ENCODE data around the gene CELA2A.
A peak's percentile ranks its signal among the peaks of the same experiment; 100 is the strongest.
"Not testable (repeated sequence)": the region's sequence is repeated elsewhere in the genome, so short reads cannot be mapped to it uniquely, and the experiment has no call there.

The CELA2A gene

DNA sequence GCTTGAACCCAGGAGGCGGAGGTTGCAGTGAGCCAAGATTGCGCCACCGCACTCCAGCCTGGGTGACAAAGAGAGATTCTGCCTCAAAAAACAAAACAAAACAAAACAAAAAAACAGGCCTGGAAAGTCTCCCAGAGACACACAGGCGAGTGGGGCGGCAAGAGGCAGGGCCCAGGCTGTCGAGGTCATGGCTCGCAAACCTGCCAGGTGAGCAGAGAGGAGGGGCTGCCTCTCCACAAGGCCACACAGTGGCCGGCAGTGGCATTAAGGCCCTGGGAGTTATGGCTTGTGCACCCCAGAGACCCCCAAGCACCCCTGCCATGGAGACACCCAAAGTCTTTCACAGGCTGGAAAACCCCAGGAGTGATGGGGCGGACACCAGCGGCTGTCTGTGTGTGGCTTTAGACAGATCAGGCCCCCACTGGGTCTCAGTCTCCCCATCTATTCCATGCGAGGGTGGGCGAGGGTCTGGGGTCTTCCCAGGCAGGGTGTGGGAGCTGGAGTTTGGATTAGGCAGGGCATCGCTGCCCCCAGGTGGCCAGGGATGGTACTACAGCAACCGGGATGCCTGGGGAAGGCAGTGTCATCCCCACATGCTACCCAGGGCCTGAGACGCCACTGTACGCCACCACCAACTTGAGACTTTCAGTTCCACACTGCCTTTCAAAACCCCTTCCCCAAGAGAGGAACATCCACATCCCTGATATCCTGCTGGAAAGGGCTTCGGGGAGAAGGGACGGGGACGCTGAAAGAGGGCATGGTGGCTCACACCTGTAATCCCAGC is 25.6 kb upstream of the CELA2A start:
- TF ChIP-seq, protein P1, sequence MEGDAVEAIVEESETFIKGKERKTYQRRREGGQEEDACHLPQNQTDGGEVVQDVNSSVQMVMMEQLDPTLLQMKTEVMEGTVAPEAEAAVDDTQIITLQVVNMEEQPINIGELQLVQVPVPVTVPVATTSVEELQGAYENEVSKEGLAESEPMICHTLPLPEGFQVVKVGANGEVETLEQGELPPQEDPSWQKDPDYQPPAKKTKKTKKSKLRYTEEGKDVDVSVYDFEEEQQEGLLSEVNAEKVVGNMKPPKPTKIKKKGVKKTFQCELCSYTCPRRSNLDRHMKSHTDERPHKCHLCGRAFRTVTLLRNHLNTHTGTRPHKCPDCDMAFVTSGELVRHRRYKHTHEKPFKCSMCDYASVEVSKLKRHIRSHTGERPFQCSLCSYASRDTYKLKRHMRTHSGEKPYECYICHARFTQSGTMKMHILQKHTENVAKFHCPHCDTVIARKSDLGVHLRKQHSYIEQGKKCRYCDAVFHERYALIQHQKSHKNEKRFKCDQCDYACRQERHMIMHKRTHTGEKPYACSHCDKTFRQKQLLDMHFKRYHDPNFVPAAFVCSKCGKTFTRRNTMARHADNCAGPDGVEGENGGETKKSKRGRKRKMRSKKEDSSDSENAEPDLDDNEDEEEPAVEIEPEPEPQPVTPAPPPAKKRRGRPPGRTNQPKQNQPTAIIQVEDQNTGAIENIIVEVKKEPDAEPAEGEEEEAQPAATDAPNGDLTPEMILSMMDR (IDR thresholded peaks at IDR 0.05; ENCODE audit: borderline replicate concordance, insufficient read depth, low read depth, low read length) = peak; percentile 98
- H3K4me3 ChIP-seq (ENCODE audit: low read depth, low read length) = no peak overlapping the region

DNA sequence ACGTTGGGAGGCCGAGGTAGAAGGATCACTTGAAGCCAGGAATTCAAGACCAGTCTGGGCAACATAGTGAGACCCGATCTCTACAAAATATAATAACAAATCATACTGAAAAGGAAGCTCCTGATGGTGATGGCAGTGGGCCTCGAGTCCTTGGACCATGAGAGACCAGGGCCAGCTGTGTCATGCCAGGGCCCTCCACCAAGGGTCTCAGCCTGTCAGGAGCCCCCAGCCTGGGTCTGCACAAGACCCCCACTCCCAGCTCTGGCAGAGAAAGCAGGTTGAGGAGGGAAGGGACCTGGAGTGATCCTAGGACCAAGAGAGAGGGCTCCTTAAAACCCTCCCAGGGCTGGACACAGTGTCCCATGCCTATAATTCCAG is 25.0 kb upstream of the CELA2A start:
- H3K4me3 ChIP-seq (ENCODE audit: low read depth, low read length) = no peak overlapping the region
- TF ChIP-seq, protein P1 (IDR thresholded peaks at IDR 0.05; ENCODE audit: borderline replicate concordance, insufficient read depth, low read depth, low read length) = no peak

DNA sequence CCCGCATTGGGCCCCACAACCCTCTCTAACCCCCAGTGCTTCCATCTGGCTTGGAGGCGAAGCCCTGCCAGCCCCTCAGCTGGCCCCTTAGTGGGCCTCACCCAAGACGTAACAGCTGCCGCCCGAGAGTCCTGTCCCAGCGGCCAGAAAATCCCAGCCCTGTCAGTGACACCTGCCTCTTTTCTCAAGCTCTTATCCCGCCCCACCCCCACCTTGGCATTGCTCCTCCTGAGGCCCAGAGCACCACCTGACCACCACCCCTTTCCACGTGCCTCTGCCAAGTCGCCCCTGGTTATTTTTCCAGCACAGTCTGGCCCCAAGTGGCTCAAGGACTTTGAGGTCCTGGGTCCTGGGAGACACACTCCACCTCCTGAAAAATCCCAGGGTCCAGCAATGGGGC is 24.2 kb upstream of the CELA2A start:
- no peak overlapping the region for H3K4me3 ChIP-seq (ENCODE audit: low read depth, low read length)
- TF ChIP-seq, protein P1 (IDR thresholded peaks at IDR 0.05; ENCODE audit: borderline replicate concordance, insufficient read depth, low read depth, low read length) = no peak

DNA sequence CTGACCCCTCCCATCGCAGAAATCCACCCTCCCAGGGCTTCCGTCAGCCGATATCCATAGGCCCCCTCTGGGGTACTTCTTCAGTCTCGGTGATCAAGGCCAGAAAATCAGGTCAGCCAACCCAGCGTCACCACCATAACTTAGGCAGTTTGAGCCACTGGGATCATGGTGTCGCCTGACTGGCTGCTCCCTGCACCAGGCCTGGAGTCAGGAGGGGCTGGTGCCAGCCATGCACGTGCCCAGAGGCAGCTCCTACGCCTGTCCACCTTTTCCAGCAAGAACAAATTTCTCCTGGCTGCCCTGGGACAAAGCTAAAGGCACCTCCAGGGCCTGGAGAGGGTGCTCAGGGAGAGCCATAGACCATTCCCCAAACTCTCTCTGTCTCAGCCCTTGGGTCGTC is 23.1 kb upstream of the CELA2A start:
- H3K4me3 ChIP-seq (ENCODE audit: low read depth, low read length) = no peak overlapping the region

DNA sequence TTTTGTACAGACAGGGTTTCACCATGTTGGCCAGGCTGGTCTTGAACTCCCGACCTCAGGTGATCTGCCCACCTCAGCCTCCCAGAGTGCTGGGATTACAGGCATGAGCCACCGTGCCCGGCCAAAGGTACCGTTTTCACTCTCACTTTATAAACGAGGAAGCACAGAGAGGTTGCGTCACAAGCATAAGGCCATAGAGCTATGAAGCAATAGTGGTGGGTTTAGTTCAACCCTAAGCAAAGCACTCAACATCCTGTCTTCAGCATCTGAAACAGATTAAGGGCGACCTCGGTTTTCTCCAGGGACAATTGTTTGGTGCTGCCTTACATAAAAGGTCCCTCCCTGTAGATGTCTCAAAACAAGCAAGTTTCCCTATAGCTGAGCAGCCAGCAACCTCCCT is 21.8 kb upstream of the CELA2A start:
- H3K4me3 ChIP-seq (ENCODE audit: low read depth, low read length) = not testable (repeated sequence)

More for the DNA sequence above, 23.1 kb upstream of the CELA2A start:
- TF ChIP-seq, protein P1 (IDR thresholded peaks at IDR 0.05; ENCODE audit: borderline replicate concordance, insufficient read depth, low read depth, low read length) = no peak

DNA sequence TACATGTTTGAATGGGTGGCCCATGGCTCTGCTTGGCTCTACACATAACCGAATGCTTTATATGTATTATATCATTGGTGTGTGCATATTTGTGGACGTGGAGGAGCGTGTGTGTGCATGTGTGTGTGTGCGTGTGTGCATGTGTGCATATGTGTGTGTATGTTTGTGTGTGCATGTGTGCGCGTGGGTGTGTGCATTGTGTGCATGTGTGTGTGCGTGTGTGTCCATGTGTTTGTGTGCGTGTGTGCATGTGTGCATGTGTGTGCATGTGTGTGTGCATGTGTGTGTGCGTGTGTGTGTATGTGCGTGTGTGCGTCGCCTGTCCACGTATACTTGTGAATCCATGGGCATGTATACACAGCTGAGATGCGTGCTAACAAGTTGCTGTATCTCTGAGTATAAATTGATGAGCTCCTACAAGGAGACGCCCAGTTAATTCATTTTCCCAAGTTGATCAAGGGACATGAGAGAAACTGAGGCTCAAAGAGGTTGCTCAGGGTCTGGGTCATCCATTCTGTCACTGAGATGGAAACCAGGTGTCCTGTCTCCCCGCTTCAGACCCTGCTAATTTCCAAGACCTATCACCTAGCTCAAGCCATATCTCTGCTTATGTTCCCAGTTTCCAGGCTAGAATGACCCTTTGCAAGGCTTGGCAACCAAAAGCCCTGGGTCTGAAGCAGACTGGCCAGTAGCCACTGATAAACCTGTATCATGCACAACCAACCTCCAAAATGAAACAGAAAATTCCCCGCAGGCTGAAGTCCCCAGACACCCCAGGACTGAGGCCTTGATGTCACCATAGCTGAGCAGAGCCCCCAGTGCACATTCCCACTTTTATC is 21.1 kb upstream of the CELA2A start:
- TF ChIP-seq, protein P1 (IDR thresholded peaks at IDR 0.05; ENCODE audit: borderline replicate concordance, insufficient read depth, low read depth, low read length) = no peak
- H3K4me3 ChIP-seq (ENCODE audit: low read depth, low read length) = no peak overlapping the region

DNA sequence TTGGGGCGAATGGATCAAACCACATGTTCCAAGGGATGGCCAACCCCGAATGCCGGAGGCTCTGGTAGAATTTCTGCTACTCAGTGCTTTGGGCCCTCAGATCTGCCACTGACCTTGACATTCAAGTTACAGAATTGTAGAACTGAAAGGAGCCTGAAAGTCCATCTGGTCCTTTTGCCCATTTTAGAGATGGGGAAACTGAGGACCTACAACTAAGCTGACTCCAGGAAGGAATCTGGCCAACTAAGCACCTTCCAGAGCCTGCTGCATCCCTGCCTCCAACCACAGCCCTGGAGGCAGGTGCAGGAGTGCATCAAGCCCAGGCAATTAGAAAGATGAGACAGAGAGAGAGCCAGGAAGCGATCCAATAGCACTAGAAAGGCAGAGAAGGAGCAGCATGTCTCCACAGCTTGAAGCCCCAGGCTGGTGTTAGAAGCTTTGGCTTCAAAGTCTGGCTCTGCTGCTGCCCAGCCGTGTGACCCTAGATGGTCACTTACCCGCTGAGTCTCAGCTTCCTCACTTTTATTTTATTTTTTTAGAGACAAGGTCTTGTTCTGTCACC is 19.6 kb upstream of the CELA2A start:
- H3K4me3 ChIP-seq (ENCODE audit: low read depth, low read length) = no peak overlapping the region
- TF ChIP-seq, protein P1 (IDR thresholded peaks at IDR 0.05; ENCODE audit: borderline replicate concordance, insufficient read depth, low read depth, low read length) = no peak

Data from GM12875 (cell line).